Activated naive CD8-positive, alpha-beta T cell treated with anti-CD3 and anti-CD28 coated beads, Interleukin-2, amount 50 U/mL, for 24 hours (primary cell): Measurements from ENCODE around the gene SPEN.

ENCODE experiments used
- ATAC-seq: fragments of 150-1000 bp; cut with Tn5 transposase; one replicate; pipeline ENCODE4 v1.10.0; 2021
- DNase-seq: peaks from one replicate; pipeline ENCODE4 v3.0.0; 2021
- H3K27ac Mint-ChIP-seq: one replicate; pipeline ENCODE4 v1.8.0; 2021; ENCODE audit warnings: mild to moderate bottlenecking, mixed read lengths
- H3K27me3 Mint-ChIP-seq: one replicate; pipeline ENCODE4 v1.8.0; 2021; ENCODE audit warnings: mixed read lengths
- H3K36me3 Mint-ChIP-seq: one replicate; pipeline ENCODE4 v1.8.0; 2021; ENCODE audit warnings: low read depth, mixed read lengths
- H3K4me1 Mint-ChIP-seq: one replicate; pipeline ENCODE4 v1.8.0; 2021; ENCODE audit warnings: mixed read lengths
- H3K4me3 Mint-ChIP-seq: one replicate; pipeline ENCODE4 v1.8.0; 2021; ENCODE audit warnings: mild to moderate bottlenecking, moderate library complexity, mixed read lengths
- H3K9me3 Mint-ChIP-seq: one replicate; pipeline ENCODE4 v1.8.0; 2021; ENCODE audit warnings: mixed read lengths

SPEN gene

GRCh38 chr1:15945832-15946448, 98.4 kb downstream of the SPEN start:
- Mint-ChIP-seq H3K9me3 (no peaks in the 10 kb centered on the region), H3K27ac (peak overlapping the region; percentile 74), H3K4me3 (no peak overlapping the region), H3K4me1 (peaks cover 46% of the 10 kb centered on the region), H3K27me3 (no peaks in the 10 kb centered on the region), H3K36me3 (peaks cover 27% of the 10 kb centered on the region)
- no peak for DNase-seq
- ATAC-seq: no peak

- ATAC-seq: no peak
- no peak overlapping the region for H3K4me3 Mint-ChIP-seq
- DNase-seq: no peak
- no peaks in the 10 kb centered on the region for H3K9me3 Mint-ChIP-seq
- H3K4me1 Mint-ChIP-seq: peaks cover 54% of the 10 kb centered on the region
- H3K27me3 Mint-ChIP-seq: no peaks in the 10 kb centered on the region
- H3K36me3 Mint-ChIP-seq: peaks cover 29% of the 10 kb centered on the region
- H3K27ac Mint-ChIP-seq: peak overlapping the region; percentile 100
Observed at GRCh38 chr1:15946571-15947381, 99.3 kb downstream of the SPEN start.

DNA sequence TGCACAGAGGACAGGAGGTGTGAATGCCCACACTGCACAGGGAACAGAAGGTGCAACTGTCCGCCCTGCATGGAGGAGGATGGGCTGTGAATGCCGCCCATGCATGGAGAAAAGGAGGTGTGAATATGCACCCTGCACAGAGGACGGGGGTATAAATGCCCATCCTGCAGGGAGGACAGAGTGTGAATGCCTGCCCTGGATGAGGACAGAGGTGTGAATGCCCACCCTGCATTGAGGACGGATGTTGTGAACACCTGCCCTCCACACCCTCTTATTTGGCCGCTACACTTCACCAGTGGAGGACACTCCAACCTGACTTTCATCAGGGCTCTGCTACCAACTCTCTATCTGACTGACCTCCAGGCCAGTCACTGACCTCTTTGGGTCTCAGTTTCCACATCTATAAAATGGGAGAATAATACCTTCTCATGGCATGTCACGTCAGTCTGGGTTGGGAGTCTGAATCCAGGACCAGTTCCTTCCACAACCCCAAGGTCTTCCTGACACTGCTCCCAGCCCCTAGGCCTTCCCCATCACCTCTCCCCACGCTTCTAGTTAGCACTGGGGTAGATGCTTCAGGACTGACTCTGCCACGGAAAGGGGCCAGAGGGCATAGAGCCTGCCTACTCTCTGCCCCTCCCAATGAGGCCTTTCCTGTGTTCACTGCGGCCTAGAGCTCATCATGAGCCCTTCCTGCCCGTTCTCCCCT, 100.0 kb downstream of the SPEN start:
- Mint-ChIP-seq H3K36me3 (peaks cover 28% of the 10 kb centered on the region), H3K27ac (peak overlapping the region; percentile 100), H3K4me3 (peak overlapping the region; percentile 78), H3K4me1 (peaks cover 62% of the 10 kb centered on the region), H3K9me3 (no peaks in the 10 kb centered on the region), H3K27me3 (no peaks in the 10 kb centered on the region)
- DNase-seq: no peak
- no peak for ATAC-seq

DNA sequence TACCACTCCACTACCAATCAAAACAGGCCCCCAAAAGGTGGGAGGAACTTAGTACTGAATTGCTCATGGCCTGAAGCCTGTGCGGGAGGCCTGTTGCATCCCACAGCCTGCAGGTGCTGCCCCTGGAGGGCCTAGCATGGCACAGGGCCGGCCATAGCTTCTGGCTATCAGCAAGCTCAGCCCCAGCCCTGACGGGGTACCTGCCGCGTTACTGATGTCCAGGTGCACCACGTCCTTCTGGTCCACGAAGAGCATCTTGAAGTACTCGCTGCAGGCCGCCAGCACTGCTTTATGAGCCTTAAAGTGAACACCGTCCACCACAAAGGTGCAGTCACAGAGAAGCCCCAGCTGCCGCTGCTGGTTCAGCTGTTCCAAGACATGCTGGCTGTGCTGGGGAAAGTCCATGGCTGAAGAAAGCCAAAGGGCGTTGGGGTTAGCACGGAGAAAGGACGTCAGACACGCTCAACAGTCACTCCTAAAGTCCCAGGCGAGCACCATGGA, 100.6 kb downstream of the SPEN start:
- H3K4me1 Mint-ChIP-seq: peaks cover 66% of the 10 kb centered on the region
- H3K9me3 Mint-ChIP-seq: no peaks in the 10 kb centered on the region
- ATAC-seq (no peak), DNase-seq (no peak)
- H3K4me3 Mint-ChIP-seq: peak overlapping the region; percentile 78
- no peaks in the 10 kb centered on the region for H3K27me3 Mint-ChIP-seq
- peaks cover 31% of the 10 kb centered on the region for H3K36me3 Mint-ChIP-seq
- H3K27ac Mint-ChIP-seq: peak overlapping the region; percentile 100

DNA sequence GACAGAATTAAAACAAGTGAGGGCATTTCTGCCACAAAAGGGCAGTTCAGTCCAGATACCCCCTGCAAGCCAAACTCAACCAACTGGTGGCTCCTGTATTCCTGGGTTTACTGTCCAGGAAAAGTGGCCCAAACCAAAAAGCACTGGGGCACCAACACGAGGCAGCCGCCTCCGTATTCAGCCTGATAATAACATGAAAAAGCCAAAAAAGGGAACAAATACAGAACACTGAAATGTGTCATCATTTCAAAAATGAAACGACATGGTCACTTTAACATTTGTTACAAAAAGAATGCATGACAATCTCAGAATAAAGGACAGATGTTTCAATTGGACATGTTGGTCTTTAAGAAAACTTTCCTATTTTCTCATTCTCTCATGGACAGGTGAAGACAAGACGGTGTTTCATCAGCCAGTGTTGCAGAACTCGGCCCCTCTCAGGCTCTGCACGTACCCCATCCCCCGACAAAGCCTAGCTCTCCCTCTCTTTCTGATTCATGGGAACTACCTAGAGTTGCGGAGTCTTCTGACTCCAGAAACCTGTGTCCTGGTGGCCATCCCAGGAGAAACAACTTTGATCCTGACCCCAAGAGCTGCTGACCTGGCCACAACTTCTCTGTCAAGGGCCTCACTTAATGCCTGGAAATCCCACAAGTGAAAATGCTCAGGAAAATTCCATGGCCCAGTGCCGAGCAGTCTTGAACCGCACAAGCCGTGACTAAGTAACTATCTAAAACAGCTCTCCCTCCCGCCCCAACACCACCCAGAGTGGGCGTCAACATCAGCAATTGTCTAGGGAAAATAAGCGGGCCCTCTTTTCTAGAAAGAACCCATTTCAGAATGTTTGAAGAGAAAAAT, 101.3 kb downstream of the SPEN start:
- Mint-ChIP-seq H3K4me1 (peaks cover 73% of the 10 kb centered on the region), H3K36me3 (peaks cover 35% of the 10 kb centered on the region)
- peak; percentile 4 for ATAC-seq

GRCh38 chr1:15949453-15950245, 102.1 kb downstream of the SPEN start:
- ATAC-seq (peak; percentile 78), DNase-seq (peak; percentile 91)
- H3K9me3 Mint-ChIP-seq: no peaks in the 10 kb centered on the region
- H3K4me1 Mint-ChIP-seq: peaks cover 81% of the 10 kb centered on the region
- peaks cover 41% of the 10 kb centered on the region for H3K36me3 Mint-ChIP-seq
- H3K4me3 Mint-ChIP-seq: peak overlapping the region; percentile 78
- peak overlapping the region; percentile 100 for H3K27ac Mint-ChIP-seq
- no peaks in the 10 kb centered on the region for H3K27me3 Mint-ChIP-seq

More for the DNA sequence above, 101.3 kb downstream of the SPEN start:
- Mint-ChIP-seq H3K27me3 (no peaks in the 10 kb centered on the region), H3K9me3 (no peaks in the 10 kb centered on the region), H3K4me3 (peak overlapping the region; percentile 78), H3K27ac (peak overlapping the region; percentile 100)
- DNase-seq: peak; percentile 56

DNA sequence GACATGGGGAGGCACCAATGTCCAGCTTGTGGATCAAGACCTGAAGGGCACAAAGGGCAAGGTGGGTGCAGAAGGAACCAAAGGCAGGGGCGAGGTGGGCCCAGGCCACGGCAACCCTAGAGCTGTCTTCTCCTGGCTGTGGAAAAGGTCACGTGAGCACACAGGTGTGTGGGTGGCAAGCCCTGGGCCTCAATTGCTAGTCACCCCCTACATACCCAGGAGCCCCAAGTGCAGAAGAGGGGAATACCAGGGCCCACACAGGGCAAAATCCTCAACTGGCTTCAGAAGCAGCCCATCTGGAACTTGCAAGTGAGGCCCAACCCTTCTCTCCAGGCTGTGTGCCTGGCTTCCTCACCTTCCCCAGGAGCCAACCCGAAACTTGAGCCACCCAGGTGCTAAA, 102.8 kb downstream of the SPEN start:
- peaks cover 45% of the 10 kb centered on the region for H3K36me3 Mint-ChIP-seq

DNA sequence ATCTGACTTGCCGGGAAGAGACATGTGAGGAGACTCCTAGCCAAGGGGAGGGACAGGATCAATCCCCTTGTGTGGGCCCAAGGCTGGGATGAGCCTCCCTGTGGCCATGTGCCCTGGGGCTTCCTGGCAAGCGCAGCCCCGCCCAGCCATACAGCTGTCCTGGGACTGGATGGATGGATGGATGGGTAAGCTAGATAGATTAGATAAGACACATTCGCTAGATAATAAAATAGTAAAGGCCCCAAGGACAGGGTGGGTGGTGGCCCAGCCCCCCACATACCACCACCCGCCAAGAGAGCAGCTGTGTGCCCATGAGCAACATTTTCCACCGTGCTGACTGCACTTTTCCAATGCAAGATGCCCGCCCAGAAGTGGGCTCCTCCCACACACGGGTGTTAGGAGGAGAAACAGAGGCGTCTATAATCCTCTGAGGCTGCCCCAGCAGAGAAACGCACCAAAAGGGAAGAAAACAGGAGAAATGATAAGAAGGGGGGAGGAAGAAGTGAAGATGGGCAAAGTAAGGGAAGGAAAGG, 103.3 kb downstream of the SPEN start:
- peaks cover 46% of the 10 kb centered on the region for H3K36me3 Mint-ChIP-seq
- ATAC-seq (peak; percentile 12), DNase-seq (peak; percentile 88)
- H3K27me3 Mint-ChIP-seq: no peaks in the 10 kb centered on the region
- H3K9me3 Mint-ChIP-seq: no peaks in the 10 kb centered on the region
- peaks cover 90% of the 10 kb centered on the region for H3K4me1 Mint-ChIP-seq
- H3K27ac Mint-ChIP-seq: peak overlapping the region; percentile 100
- peak overlapping the region; percentile 78 for H3K4me3 Mint-ChIP-seq

More for the DNA sequence above, 102.8 kb downstream of the SPEN start:
- peak overlapping the region; percentile 78 for H3K4me3 Mint-ChIP-seq
- DNase-seq (peak; percentile 80), ATAC-seq (peak; percentile 37)
- H3K27ac Mint-ChIP-seq: peak overlapping the region; percentile 100
- H3K9me3 Mint-ChIP-seq: no peaks in the 10 kb centered on the region
- no peaks in the 10 kb centered on the region for H3K27me3 Mint-ChIP-seq
- peaks cover 85% of the 10 kb centered on the region for H3K4me1 Mint-ChIP-seq

- DNase-seq: peak; percentile 73
- Mint-ChIP-seq H3K27me3 (no peaks in the 10 kb centered on the region), H3K27ac (peak overlapping the region; percentile 100), H3K36me3 (peaks cover 43% of the 10 kb centered on the region), H3K4me3 (peak overlapping the region; percentile 78), H3K4me1 (peaks cover 94% of the 10 kb centered on the region), H3K9me3 (no peaks in the 10 kb centered on the region)
- peak; percentile 24 for ATAC-seq
Observed at GRCh38 chr1:15951341-15952153, 104.0 kb downstream of the SPEN start.

DNA sequence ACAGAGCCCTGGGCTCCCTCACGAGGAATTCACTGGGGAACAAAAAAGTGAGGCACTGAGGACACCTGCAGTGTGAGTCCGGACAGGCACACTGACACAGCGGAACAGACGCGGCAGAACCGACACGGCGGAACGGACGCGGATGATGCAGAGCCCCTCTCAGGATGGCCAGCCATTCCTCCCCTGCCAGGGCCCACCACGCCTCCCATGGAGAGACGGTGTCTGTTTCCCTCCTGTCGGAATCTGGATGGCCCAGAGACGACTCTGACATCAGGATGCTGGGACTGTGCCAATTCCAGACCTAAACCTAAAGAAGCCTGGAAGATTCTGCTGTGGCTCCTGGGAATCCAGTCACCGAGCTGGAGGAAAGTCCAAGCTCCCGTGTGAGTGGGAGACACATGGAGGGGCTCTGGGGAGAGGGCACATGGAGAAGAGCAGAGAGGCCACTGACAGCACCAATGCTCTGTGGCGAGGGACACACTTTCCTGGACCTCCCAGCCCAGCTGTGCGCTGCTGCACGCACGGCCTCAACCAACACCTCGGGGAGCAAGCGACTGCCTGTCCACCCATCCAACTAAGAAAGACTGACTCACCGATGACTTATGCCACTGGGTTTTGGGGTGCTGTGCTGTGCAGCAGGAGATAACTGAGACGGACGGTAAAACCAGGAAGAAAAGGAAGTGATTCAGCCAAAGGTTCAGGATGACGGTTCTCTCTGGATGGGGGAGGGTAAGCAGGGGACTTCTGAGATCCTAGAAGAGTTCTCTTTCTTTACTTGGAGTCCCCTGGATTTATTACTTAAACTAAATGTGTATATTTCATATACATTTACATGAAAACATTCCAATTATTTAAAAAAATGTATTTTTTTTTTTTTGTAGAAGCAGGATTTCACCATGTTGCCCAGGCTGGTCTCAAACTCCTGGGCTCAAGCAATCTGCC, 105.1 kb downstream of the SPEN start:
- Mint-ChIP-seq H3K9me3 (no peaks in the 10 kb centered on the region), H3K4me3 (peak overlapping the region; percentile 78), H3K27me3 (no peaks in the 10 kb centered on the region), H3K27ac (peak overlapping the region; percentile 100), H3K36me3 (peaks cover 43% of the 10 kb centered on the region), H3K4me1 (peaks cover 96% of the 10 kb centered on the region)
- DNase-seq: peak; percentile 61
- ATAC-seq: peak; percentile 8

GRCh38 chr1:15953294-15953771, 105.8 kb downstream of the SPEN start:
- Mint-ChIP-seq H3K27ac (peak overlapping the region; percentile 79), H3K36me3 (peaks cover 39% of the 10 kb centered on the region), H3K4me3 (peak overlapping the region; percentile 29), H3K27me3 (no peaks in the 10 kb centered on the region), H3K9me3 (no peaks in the 10 kb centered on the region), H3K4me1 (peaks cover 96% of the 10 kb centered on the region)
- ATAC-seq (no peak), DNase-seq (no peak)
